Peyer's patch (tissue), 4 donors: ENCODE data around the gene P4HB.

Experiments
- CTCF ChIP-seq, 6 experiments: fragments of 450-650 bp in 4 of 6; fragments of 200-600 bp in 2 of 6; sonication (generic) in 1 of 6; IDR thresholded peaks; one replicate each; pipeline ENCODE4 v1.5.1; 2017 to 2019; ENCODE audit warnings: antibody characterized with exemption in 6 of 6, mild to moderate bottlenecking in 3 of 6, moderate library complexity in 1 of 6
- POLR2A ChIP-seq, 2 donors: fragments of 450-650 bp; IDR thresholded peaks; one replicate each; pipeline ENCODE4 v1.5.1; 2017; ENCODE audit warnings: antibody characterized with exemption in 2 of 2, mild to moderate bottlenecking in 2 of 2, moderate library complexity in 2 of 2

DNA sequence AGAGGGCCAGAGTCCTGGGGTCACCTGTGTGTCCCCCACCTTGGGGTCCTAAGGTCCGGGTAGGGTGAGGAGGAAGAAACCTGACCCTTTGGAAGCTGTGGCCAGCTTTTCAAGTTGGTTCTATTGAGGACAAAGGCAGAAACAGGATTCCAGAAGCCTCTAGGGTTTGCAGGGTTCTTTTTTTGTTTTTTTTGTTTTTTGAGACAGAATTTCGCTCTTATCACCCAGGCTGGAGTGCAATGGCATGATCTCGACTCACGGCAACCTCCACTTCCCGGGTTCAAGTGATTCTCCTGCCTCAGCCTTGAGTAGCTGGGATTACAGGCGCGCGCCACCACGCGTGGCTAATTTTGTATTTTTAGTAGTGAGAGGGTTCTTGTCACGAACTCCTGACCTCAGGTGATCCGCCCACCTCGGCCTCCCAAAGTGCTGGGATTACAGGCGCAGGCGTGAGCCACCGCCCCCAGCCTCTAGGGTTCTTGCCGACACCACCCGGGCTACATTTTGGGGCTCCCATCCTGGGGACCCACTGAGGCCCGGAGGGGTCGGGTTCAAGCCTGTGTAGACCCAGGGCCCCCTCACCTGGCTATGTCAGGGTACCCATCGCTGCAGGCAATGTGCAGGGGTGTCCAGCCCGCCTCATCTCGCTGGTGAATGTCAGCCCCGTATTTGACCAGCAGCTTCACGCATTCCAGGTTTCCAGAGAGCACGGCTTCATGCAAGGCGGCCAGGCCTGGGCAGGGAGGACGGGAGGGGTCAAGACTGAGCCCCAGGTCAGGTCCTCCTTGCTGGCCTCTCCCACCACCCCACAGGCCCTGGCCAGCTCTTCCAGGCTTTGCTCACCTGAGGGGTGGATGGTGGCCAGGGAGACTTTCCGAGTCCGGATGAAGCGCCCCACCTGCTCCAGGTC, 26.2 kb downstream of the P4HB start:
- TF ChIP-seq CTCF (IDR thresholded peaks at IDR 0.05) = no peak
- TF ChIP-seq POLR2A (IDR thresholded peaks at IDR 0.05) = no peak
